C4-2B (cell line): ENCODE data around the gene ADAMTS10.

Source experiments
- CTCF ChIP-seq: fragments of 450-650 bp; conservative IDR thresholded peaks from 2 replicates; pipeline ENCODE4 v1.5.1; 2017; ENCODE audit warnings: mild to moderate bottlenecking
- ZFX ChIP-seq: fragments of 450-650 bp; IDR thresholded peaks from 2 replicates; pipeline ENCODE4 v1.6.1; 2017

- TF ChIP-seq CTCF (no peak), ZFX (no peak)
These were observed 6.3 kb upstream of the ADAMTS10 start for GRCh38 chr19:8616861-8617260.
